GM19395 (cell line): ENCODE data around the gene ANKRD6.

Experiments used
- ATAC-seq: cut with Tn5 transposase; IDR thresholded peaks from one replicate; pipeline ENCODE4 v1.9.1; 2021; ENCODE audit warnings: mild to moderate bottlenecking, moderate library complexity; ENCODE audit not compliant: unreplicated experiment

The ANKRD6 gene

DNA sequence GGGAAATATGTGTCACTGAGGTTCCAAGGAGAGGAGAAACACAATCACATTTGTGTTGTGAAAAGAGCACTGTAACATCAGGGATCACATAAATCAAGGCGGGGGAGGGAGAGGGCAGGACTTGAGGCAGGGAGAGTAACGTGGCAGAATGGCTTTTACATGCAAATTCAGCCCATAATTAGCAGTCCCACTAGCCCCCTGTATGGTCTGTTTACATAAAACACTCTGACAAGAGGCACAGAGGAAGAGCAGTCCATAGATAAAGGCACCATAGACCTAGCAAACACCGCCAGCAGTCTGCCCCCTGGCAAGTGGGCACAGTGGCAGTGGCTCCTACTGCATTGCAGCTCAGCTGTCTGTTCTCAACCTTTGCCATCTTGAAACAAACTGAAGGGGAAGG is 122.9 kb downstream of the ANKRD6 start:
- ATAC-seq = no peak

- no peak for ATAC-seq
These were observed 126.5 kb downstream of the ANKRD6 start for GRCh38 chr6:89559487-89559886.

DNA sequence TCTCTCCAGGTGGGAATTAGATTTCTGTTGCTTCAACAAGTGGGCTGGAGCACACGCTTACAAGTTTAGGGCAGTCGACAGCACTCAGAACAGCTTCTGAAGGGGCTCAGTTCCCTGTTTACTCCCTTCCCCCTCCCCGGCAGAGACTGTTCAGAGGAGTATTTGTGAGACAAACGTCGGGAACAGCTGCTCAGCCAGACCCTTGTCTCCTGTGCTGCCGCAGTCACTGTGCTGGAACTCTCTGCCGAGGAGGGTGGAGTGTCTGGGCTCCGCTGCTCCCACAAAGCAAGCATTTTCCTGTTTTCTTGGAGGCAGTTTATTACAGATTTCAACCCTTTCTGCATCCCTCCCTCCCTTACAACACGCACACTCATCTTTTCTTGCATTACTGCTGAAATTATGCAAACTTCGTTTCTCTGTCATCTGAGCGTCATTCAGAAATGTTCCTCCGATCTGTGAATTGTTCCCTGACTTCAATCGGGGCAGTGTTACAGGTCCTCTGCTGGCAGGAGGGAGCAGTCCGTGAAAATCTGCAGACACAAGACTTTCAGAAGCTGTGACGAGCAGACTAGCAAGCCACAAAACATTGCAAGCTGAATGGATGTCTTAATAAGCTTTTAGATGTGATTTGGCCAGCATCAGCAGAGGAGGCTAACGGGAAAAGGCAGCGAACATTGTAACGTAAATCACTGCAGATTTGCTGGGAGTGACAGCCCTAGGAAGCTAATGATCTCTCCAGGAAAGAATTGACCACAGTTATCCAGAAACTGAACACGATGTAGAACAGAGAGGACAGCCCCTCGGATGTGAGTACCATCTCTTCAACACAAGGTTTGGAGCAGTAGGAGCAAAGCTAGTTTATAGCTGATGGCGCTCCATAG is 129.4 kb downstream of the ANKRD6 start:
- no peak for ATAC-seq

- ATAC-seq = no peak
These were observed 130.9 kb downstream of the ANKRD6 start for GRCh38 chr6:89563866-89564265.

DNA sequence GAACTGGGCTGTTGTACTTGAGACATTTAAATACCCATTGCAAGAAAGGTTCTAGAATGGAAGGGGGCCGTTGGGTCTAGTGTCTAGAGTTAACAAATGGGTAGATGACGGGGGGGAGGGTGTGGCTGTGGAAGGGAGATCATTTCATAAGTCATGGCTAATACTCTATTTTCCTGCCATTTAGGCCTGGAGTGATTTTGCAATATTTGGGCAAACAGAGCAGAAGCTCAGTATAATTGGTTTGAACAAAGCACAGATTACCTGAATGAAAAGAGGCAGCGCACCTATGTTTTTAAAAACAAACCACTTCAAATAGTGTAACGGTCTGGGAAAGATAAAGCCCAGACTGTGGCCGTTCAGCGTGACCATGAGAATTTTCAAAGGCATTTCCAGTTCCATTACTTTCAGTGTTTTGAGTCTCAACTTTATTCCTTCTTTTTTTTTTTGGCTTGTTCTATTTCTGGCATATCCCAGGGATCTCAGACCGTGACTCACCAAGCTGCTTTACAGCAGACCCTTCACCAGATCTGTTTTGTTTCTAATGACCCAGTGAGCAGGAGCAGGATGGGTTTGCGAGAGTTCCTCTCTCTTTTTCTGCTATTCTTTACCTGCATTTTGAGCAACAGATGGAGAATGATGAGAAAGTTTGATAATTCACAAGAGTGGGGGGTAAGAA is 131.9 kb downstream of the ANKRD6 start:
- ATAC-seq = no peak

- ATAC-seq = no peak
These were observed 133.3 kb downstream of the ANKRD6 start for GRCh38 chr6:89566008-89566800.

GRCh38 chr6:89566930-89567629 is 134.1 kb downstream of the ANKRD6 start:
- no peak for ATAC-seq

- ATAC-seq = no peak
These were observed 134.9 kb downstream of the ANKRD6 start for GRCh38 chr6:89567630-89568390.

DNA sequence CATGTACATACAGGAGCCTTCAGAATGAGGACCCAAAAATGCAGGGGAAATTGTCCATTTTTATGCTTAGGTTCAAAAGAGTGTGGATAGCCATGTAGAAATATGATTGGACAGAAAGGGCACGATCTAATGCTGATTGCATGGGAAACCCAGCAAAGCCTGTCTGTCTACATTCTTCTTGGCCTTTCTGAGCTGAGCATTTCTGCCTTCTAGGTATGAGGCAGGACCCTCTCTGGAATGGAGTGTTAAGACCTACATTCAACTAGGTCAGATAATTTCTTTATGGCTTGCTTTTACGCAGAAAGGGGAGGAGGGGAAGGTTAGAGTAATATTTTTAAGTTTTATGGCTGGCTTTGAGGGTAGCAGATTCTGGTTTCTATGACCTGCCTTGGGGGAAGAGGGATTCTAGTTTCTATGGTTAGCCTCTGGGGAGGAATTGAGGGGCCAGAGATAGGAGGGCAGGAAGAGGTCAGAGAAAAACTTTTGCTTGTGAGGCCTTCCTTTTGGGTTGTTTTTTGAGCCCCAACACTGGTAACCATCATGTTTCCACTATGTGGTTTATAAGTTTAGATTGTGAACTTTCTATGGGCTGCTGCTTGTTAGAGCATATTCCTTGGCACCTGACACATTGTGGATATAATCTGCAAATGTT is 142.1 kb downstream of the ANKRD6 start:
- no peak for ATAC-seq

- ATAC-seq = no peak
These were observed 142.6 kb downstream of the ANKRD6 start for GRCh38 chr6:89575562-89575960.

- no peak for ATAC-seq
These were observed 148.2 kb downstream of the ANKRD6 start for GRCh38 chr6:89580997-89581666.

DNA sequence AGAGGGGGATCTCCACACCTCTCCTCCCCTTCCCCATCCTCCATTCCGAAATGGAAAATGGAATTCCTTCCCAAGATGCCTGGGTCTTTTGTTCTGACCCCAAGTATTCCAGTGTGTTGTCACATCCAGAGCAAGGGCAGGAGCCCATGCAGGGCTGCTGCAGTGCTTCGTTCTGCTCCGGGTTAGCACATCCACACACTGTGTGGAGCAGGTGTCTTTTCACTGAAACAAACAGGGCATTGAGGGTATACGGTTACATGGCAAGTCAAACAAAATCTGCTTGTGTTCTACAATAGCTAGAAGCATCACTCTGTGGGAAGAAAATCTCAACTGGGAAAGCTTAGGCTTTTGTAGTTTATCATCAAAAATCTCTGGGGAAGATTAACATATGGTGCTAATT is 148.7 kb downstream of the ANKRD6 start:
- ATAC-seq = no peak

DNA sequence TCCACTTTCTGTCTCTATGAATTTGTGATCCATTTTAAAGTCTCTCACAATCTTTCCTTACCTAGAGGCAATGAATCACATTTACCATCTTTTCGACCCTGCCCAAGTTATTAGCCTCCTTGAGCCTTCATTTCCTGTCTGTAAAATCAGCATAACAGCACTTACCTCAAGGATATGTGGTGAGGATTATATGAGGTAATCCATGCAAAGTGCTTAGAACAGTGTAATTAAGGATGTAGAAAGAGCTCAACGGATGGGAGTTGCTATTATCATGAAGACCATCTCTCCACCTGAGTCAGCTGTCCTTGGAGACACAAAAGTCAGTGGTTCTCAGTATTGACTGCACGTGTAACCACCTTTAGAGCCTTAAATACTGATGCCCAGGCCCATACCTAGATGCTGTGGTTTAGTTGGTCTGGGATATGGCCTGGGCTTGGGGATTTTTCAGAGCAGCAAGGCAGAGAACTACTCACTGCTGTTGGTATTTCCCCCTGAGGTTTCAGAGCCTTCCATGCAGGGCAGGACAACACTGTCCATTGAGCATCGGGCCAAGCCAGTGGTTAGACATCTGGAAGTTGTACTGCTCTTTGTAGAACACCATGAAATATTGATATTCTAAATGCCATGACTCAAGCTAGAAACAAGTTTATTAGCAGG is 149.8 kb downstream of the ANKRD6 start:
- ATAC-seq = no peak

DNA sequence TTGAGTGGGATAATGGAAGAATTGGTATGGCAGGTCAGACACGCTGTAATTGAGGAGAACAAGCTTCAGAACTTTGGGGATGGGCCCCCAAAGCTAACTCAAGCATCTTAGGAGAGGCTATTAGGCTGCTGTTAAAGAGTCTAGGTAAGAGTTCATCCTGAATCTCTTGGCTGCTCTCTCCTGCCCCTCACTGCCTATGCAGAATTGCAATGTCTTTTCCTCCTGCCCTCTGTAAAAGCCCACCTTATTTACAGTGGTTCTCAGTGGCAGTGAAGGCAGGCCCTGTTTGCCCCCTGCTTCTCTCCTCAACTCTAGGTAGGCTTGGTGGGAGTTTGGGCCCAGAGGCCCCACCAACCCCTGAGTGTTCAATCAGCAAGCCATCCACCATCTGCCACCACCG is 150.6 kb downstream of the ANKRD6 start:
- no peak for ATAC-seq

DNA sequence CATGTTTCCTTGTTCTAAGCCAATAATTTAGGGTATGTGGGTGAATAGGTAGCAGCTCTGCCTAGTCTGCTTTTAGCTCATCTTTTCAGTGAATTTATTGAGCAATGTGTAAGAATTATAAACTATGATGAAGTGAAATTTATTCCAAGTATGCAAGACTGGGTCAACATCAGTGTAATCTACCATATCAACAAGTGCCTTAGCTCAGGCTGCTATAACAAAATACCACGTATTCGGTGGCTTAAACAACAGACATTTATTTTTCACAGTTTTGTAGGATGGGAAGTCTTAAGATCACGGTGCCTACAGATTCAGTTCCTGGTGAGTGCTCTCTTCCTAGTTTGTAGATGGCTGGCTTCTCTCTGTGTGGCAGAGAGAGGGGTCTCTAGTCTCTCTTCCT is 151.6 kb downstream of the ANKRD6 start:
- ATAC-seq = no peak

DNA sequence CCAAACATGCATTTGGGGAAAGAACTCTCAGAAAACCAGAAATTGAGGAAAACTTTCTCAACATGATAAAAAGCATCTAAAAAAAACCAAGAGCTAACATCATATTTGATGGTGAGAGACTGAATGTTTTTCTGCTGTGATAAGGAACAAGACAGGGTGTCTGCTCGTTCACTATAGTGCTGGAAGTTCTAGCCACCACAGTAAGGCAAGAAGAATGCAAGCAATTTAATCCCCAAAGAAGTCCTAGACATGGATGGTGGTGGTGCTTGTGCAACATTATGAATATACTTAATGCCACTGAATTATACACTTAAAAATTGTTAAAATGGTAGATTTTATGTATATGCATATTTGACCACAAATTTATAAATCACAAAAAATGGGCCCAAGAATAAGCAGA is 152.2 kb downstream of the ANKRD6 start:
- no peak for ATAC-seq

- ATAC-seq = no peak
These were observed 156.5 kb downstream of the ANKRD6 start for GRCh38 chr6:89589297-89590025.

DNA sequence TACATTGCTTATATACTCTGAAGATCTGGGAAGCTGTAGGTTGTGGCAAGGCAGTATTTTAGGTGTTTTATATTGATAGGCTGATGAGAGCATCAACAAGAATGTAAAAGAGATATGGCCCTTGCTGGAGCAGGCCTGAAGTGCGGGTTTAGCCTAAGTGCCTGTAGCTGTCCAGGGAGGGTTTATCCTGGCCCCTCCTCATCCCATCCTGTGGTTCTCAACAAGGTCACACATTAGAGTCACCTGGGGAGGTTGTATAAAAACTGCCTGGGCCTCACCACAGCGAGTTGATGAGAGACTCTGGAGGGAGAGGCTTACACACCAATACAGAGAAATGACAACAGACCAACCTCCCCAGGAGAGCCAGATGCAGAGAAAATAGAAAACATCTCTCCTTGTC is 157.2 kb downstream of the ANKRD6 start:
- ATAC-seq = no peak
